ENCODE data around the gene MAPK8. TPM values are rescaled to one million over a fixed set of nuclear protein-coding genes. Genes with fewer than 3 reads are reported as not detected.

Gene MAPK8
- total RNA-seq, 1 donor from 2014 or later: 72.4 TPM

- peak; percentile 45 for DNase-seq
These were observed 157.0 kb downstream of the MAPK8 start for GRCh38 chr10:48463318-48464003.

- DNase-seq: no peak
These were observed 157.8 kb downstream of the MAPK8 start for GRCh38 chr10:48464121-48464870.

DNA sequence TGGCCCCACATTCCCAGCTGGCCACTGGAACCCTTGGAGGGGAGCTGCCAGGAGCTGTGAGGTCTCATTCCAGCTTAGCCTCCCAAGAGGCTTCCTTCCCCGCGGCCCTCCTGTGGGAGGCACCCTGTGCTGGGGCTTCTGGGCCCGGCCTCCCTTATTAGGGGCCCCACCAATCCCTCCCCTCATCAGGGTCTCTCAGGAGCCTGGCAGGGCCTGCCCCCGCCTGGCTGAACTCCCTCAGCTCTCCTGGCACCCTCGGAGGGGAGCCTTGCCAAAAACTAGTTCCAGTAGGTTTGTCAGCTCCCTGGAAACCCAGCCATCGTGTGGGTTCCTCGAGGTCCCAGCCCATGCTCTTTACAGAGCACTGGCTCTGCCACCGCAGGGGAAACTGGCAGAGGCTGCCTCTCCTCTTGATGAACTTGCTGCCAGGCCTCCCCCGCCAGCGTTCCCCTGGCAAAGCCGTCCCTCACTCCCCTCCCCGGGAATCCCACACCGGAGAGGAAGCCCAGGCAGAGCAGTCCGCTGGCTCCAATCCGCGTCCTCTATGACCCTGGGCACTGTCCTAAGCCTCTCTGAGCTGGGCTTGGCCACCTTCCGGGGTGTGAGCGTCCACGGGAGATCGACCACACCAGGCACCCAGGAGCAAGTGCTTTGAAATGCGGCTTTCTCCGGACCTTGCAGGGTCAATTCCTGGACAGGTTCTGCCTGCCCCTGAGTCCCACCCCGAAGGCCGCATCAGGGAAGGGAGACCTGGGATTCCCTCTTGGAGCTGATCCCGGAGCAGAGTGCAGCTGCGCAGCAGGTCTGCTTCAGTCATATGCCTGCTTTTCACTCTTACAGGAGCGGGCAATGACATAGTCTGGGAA is 158.6 kb downstream of the MAPK8 start:
- DNase-seq: peak; percentile 54

DNA sequence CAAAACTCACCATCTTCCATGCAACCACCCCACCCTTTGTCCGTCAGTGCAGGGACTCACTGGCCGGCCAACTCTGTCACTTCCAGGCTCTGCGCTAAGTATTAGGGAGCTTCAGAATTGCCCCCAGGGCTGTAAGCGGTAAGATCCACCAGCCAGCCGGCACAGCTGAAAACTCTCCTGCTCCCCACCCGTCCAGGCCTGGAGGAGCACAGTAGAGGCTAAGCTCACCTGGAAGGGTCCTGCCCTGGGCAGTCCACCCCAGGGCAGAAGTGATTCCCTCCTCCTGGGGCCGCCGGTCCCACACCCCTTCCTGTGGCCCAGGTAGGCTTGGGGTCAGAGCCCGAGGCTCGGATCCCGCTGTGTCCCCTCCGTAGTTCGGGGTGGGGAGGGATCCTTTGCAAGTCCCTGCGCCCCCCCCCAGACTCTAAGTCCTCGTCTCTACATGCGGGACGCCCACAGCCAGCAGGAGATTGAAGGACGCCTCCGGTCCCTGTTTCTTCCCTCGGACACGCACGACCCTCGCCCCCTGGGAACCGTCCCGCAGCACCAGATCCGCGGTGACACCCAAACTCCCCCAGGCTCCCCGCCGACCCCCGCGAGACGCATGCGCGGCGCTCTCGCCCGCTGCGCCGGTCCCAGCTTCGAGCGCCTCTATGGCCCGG is 159.5 kb downstream of the MAPK8 start:
- no peak for DNase-seq

GRCh38 chr10:48466611-48467240 is 160.2 kb downstream of the MAPK8 start:
- no peak for DNase-seq

DNA sequence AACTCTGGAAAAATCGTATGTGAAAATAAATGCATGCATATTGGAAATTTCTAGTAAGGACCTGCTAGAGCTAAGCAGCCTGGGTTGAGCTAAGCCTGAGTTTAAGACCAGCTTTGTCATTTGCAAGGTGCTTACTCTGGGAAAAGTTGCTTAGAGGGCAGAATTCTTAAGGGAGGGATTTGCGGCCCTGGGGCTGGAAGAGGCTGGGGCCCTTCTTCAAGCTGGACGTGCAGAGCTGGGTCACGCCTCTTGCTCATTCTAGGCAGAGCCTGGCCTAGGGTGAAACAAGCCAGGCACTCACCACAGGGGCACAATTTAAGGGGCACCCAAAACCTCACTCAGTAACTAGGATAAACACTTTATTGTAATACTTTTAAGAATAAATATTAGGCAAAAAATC is 161.2 kb downstream of the MAPK8 start:
- no peak for DNase-seq

DNA sequence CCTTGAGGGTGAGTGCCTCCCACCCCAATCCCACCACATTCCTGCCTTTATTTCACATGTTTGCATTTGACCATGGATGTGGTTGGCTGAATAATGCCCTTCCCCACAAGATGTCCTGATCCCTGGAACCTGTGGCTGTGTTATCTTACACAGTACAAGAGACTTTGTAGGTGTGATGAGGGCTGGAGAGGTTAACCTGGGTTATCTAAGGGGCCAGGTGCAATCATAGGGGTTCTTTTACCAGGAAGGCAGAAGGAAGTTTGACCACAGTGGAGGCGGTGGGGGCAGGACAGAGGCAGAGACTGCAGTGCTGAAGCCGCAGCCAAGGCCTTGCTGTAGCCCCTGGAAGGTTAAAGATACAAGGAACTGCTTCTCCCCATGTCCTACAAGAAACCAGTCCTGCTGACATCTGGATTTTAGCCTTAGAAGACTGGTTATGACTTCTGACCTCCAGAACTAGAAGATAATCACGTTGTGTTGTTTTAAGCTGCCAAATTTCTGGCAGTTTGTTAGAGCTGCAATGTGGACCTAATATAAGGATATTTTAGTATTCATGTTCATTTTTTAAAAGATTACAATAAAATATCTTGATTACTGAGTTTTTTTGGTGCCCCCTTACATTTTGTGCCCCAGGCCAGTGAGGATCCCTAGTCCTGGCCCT is 161.8 kb downstream of the MAPK8 start:
- no peak for DNase-seq

DNA sequence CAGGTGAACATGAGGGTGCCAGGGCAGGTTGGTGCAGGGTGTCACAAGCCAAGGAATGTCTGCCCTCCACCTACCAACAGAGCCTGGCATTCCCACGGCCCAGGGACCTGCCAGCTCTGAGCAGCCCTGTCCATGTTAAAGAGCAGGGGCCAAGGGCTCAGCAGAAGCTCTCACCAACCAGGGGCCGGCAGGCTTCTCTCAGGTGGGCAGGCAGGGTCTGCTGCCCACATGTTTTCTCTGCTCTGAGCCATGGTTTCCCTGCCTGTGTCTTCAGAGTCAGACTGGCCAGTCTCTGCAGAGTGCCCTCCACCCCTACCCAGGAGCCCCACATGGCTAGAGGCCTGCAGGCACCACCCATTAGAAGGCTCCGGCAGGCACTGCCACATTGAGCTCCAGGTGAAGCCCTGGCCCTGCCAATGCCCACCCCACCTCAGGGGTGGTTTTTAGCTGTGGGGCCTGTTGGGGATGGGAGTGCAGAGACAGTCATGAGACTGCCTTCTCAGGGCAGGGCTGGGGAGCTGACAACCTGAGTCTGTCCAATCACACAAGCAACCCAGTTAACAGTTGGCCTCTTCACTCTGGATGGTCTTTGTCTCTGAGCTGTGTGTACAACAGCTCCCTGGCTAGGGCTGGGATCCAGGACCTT is 162.5 kb downstream of the MAPK8 start:
- DNase-seq: no peak

- DNase-seq: no peak
These were observed 163.1 kb downstream of the MAPK8 start for GRCh38 chr10:48469516-48470020.

DNA sequence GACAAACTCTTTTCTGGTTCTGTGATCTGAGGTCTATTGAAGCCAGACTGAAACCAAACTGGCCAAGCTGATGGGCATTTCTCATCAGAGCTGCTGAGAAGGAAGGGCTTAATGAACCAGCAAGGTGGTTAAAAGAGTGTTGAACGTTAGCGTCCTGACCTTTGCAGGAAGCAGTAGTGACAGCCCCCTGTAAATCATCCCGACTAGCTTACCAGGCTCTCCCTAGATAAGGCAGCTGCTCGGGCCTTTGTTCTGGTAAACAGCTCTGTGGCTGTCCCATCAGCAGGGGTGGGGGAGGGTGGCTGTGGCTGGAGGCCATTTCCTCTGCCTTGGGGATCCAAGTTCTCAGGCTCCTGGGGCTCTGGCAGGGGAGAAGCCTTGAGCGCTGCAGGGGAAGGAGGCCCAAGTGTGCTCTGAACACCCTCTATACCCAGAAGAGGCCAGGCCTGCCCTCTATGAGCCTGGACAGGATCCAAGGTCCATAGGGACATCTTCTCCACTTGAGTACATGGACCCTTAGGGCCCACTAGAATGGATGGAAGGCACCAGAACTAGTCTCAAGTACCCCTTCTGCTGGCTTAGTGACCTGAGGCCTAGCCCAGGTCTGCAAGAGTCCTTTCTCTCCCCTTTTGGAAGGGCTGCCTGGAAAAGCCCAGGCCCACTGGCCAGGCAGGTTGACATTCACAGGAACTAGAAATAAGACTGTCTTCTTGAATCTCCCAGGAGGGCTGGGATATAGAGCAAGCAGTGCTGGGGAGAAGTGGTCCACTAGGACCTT is 163.8 kb downstream of the MAPK8 start:
- DNase-seq: no peak

GRCh38 chr10:48470893-48471805 is 164.7 kb downstream of the MAPK8 start:
- DNase-seq: no peak

DNA sequence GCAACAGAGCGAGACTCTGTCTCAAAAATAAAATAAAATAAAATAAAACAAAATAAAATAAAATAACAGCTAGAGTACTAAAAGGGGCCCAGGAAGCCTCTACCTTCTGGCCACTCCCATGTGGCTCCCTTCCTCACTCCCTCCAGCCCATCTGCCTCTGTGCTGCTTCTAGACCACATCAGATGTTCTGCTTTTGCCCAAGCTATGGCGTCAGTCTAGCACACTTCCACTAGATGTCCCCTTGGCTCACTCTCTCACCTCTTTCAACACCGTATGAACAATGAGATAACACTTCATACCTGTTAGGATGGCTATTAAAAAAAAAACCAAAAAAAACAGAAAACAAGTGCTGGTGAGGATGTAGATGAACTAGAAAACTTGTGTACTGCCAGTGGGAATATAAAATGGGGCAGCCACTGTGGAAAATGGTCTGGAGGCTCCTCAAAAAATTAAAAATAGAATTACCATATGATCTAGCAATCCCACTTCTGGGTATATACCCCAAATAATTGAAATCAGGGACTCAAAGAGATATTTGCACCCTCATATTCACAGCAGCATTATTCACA is 166.1 kb downstream of the MAPK8 start:
- no peak for DNase-seq

DNA sequence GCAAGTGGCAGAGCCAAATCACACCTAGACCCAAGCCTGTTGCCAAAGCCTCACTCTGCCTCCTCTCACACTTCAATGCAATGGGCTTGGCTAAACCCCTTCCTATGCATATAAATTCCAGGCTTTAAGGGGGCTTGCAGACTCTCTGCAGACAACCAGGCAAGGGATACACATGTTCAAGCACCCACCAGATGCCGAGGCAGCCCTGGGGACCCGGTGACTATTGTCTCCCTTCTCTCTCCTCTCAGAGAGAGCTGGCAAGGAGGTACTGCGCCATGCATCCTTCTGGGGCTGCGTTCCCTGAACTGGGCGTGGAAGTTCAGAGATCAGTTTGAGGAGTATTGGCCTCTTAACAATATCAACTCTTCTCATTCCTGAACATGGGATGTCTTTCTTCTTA is 167.2 kb downstream of the MAPK8 start:
- DNase-seq: no peak

DNA sequence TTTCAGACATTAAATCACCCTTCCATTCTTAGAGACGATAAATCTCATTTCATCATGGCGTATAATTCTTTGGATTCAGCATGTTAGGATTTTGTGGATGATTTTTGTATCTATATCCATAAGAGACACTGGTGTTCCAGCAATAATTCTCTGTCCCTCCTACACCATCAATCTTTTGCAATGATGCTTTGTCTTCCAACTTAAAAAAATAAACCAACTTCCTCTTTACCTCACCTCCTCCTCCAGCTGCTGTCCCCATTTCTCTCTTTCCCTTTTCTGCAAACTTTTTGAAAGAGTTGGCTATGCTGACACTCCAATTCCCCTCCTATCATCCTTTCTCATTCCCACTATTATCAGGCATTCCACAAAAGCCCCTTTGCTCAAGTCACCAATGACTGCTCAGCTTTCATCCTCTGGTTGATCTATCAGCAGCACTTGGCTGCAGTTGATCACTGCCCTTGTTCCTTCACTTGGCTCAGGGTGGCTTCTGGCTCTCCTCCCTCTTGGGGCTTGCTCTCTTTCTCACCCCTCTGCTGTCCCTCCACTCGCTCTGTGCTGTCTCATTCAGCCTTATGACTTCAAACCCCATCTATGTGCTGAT is 168.4 kb downstream of the MAPK8 start:
- no peak for DNase-seq

DNA sequence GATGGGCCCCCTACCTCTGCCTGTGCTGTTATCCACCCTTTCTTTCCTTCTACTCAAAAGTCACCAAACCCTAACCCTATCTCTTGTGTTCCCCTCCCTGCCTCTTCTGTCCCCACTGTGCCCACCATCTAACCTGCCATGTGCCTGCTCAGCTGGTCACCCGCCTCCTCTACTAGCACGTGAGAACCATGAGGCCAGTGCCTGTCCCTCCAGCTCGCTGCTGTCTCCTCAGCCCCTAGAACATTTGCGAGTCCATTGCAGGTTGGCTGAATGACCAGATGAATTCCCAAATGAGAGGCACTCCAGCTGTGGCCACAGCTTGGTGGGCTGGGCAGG is 169.4 kb downstream of the MAPK8 start:
- no peak for DNase-seq

DNA sequence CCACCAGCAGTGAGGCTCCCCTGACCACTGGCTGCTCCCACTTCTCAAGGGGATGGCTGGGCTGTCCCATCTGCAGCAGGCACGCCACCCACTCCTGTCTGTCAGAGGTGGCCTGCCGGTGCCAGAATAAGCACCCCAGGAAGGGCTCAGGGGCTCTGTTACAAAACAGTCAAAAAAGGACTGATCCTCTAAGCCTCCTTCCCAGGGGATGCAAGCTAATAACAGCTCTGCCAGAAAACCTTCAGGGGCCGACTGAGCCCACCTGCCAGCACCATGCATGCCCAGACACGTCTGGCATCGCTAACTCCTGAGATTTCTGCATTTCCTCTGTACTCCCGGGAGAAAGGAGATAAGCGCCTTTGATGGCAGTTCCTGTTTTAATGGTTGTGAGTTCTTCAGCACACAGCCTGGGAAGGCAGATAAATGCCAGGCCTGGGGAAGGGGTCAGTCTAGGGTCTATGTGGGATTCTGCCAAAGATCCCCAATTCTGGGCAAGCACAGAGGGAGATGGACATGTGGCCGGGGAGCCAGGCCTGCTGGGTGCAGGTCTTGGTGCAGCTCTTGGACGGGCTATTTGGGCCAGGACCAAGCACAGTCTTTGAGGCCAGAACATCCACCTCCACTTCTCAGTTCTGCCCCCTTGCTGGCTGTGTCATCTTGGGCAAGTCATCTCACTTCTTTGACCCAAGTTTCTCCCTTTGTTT is 170.0 kb downstream of the MAPK8 start:
- no peak for DNase-seq

GRCh38 chr10:48477141-48477540 is 170.7 kb downstream of the MAPK8 start:
- no peak for DNase-seq

Data from tongue (tissue), 2 donors.